Activated CD8-positive, alpha-beta memory T cell treated with anti-CD3 and anti-CD28 coated beads, Interleukin-2, amount 10 ng/mL, durations not matched to agents 7 days and 5 days (primary cell): ENCODE results near the gene HAUS3. TPM values are rescaled to one million over a fixed set of nuclear protein-coding genes. Genes with fewer than 3 reads are reported as not detected.

Source experiments
- ATAC-seq: fragments of 150-1000 bp; cut with Tn5 transposase; one replicate; pipeline ENCODE4 v1.10.0; 2021; ENCODE audit warnings: moderate library complexity
- CTCF ChIA-PET: fragments of 350-600 bp; sonication (Branson Sonifier 250); formaldehyde crosslinking; loops from one replicate; lab custom pipeline; 2021; ENCODE audit warnings: antibody characterized with exemption; lab: Charles Lee
- DNase-seq: peaks from one replicate; pipeline ENCODE4 v3.0.0-alpha.2; 2020
- H3K27ac Mint-ChIP-seq: one replicate; pipeline ENCODE4 v1.8.0; 2021; ENCODE audit warnings: mild to moderate bottlenecking, mixed read lengths
- H3K27me3 Mint-ChIP-seq: one replicate; pipeline ENCODE4 v1.8.0; 2021; ENCODE audit warnings: mixed read lengths
- H3K36me3 Mint-ChIP-seq: one replicate; pipeline ENCODE4 v1.8.0; 2021; ENCODE audit warnings: mild to moderate bottlenecking, mixed read lengths
- H3K4me1 Mint-ChIP-seq: one replicate; pipeline ENCODE4 v1.8.0; 2021; ENCODE audit warnings: mixed read lengths
- H3K4me3 Mint-ChIP-seq: one replicate; pipeline ENCODE4 v1.8.0; 2021; ENCODE audit warnings: mild to moderate bottlenecking, moderate library complexity, mixed read lengths
- H3K9me3 Mint-ChIP-seq: one replicate; pipeline ENCODE4 v1.8.0; 2022; ENCODE audit warnings: low read depth, mixed read lengths
- total RNA-seq, 2 experiments: library from RNA; stranded (reverse); gene quantifications; one replicate each; pipeline ENCODE4 v1.2.3, GENCODE V29; 2021

Gene HAUS3, protein sequence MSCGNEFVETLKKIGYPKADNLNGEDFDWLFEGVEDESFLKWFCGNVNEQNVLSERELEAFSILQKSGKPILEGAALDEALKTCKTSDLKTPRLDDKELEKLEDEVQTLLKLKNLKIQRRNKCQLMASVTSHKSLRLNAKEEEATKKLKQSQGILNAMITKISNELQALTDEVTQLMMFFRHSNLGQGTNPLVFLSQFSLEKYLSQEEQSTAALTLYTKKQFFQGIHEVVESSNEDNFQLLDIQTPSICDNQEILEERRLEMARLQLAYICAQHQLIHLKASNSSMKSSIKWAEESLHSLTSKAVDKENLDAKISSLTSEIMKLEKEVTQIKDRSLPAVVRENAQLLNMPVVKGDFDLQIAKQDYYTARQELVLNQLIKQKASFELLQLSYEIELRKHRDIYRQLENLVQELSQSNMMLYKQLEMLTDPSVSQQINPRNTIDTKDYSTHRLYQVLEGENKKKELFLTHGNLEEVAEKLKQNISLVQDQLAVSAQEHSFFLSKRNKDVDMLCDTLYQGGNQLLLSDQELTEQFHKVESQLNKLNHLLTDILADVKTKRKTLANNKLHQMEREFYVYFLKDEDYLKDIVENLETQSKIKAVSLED
- 10 to 100 TPM; 29.8 to 34.5 TPM for total RNA-seq

DNA sequence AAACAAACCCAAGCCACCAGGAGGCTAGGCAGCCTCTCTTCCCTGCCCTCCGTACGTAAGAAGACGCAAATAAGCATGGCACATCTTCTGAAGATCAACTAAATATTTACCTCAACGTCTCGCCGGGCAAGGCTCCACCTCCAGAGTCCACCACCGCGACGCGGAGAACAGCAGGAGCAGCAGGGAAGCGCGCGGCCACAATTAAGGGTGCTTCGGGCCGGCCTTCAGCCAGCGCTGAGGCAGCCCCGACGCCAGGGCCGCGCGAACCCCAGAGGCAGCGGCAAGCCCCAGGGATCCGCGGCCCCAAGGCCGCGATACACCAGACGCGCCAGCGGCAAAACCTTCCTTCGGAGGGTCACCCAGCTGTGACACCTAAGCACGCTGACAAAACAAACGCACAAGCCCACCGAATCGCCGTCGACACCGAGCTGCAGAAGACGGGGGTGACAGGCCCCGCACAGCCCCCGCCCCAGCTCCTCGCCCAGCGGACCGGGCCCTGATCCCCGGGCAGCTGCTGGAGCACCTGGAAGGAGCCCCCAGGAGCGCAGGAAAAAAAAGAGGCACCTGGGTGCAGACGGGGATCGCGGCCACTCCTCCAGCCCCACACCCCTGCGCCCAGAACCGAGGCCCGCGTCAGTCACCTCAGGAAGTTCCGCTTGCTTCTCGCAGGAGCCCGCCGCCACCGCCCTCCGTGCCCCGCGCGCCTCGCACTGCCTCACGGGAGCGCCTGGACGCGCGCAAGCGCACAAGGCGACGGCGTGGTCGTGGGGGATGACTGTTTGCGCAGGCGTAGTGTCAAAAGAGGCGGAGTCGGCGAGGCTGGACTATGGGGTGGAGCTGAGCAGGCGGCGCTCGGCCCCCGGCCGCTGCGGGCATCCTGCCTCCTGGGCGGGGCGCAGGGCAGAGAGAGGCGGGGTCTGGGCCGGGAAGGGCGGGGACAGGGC lies at the start of gene HAUS3, which contains the start of gene POLN:
HAUS3 (minus strand) TSS at position 712 of the 944 bp plus-strand sequence. CDS start 1,175 bp downstream, outside the sequence.
POLN (minus strand) TSS at position 712 of the 944 bp plus-strand sequence. CDS start 12,890 bp downstream, outside the sequence.
- Mint-ChIP-seq H3K27me3 (no peaks in the 10 kb centered on the region), H3K9me3 (no peaks in the 10 kb centered on the region), H3K36me3 (peaks cover 30% of the 10 kb centered on the region), H3K4me3 (peak within 1 kb of the TSS; percentile 84), H3K4me1 (peaks cover 47% of the 10 kb centered on the region), H3K27ac (peak within 1 kb of the TSS; percentile 91)
- peak; percentile 93 for ATAC-seq
- peak; percentile 99 for DNase-seq
- CTCF ChIA-PET: interaction anchor here (0.7 to 2.8 kb wide), 13 partner anchors 9 to 293 kb away, joined by 3 to 18 read pairs (median 3); partner anchors contain the start of genes CFAP99, MXD4 and RNF4

DNA sequence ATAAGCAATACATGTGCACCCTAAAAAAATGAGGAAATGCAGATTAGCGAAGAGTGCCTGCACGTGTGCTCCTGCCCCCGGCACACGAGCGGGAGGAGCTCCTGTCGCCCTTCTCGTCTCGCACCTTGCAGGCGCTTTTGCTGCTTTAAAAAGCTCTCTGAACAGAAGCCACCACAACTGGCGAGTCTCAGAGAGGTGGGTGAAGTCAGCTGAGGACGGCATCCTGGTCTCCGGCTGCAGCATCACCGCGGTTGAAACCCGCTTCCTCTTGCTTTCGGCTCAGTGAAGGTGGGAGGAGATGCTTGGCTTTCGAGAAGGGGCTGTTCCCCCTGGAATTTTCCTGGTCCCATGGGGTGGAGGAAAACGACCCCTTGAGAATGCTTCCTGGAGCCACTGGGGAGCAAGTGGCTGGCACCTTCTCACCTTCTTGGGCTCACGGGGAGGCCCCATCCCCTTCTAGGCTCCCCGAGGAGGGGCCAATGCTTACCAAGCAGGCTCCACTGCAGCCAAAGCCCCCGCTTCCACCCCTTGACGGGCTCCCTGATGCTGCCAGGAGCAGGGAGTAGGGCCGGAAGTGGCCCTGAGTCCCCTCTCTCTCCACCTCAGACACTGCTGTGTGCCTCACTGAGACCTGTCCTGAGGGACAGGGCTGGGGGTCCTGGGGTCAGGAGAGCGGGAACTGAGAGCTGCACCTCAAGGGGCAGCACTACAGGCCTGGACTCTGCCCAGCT lies 49.2 kb upstream of the HAUS3 start:
- Mint-ChIP-seq H3K4me1 (peaks cover 30% of the 10 kb centered on the region), H3K4me3 (peak overlapping the region; percentile 52), H3K36me3 (peaks cover 3% of the 10 kb centered on the region), H3K27me3 (peaks cover 3% of the 10 kb centered on the region), H3K27ac (peak overlapping the region; percentile 86), H3K9me3 (no peaks in the 10 kb centered on the region)
- CTCF ChIA-PET: interaction anchor here (0.9 to 1.9 kb wide), 6 partner anchors 9 to 121 kb away, joined by 3 to 8 read pairs (median 5); partner anchors contain the start of gene MXD4
- ATAC-seq (peak; percentile 94), DNase-seq (peak; percentile 92)

DNA sequence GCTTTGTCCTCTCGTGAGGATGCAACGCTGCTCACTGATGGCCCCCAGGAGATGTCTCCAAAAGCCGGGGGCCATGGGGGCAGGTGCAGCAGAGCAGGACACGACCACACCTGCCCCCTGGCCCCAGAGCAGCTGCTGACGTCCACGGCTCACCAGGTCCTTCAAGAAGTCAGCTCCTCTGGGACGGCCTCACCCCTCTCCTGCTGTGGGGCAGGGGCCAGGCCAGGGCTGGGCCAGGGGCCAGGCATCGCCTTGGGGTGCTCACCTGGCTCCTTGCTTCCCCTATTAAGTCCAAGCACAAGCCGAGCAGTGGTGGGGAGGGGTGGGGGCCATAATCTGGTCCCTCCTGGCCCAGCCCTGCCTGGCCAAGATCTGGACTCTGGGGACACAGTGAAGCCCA lies 48.6 kb upstream of the HAUS3 start:
- peaks cover 3% of the 10 kb centered on the region for H3K27me3 Mint-ChIP-seq
- H3K4me3 Mint-ChIP-seq: no peak overlapping the region
- no peak for ATAC-seq
- H3K4me1 Mint-ChIP-seq: peaks cover 31% of the 10 kb centered on the region
- peak; percentile 40 for DNase-seq
- CTCF ChIA-PET: interaction anchor here (0.8 to 1.9 kb wide), 6 partner anchors 9 to 122 kb away, joined by 3 to 8 read pairs (median 4); partner anchors contain the start of gene MXD4
- peak overlapping the region; percentile 86 for H3K27ac Mint-ChIP-seq
- H3K36me3 Mint-ChIP-seq: peaks cover 3% of the 10 kb centered on the region
- H3K9me3 Mint-ChIP-seq: no peaks in the 10 kb centered on the region

DNA sequence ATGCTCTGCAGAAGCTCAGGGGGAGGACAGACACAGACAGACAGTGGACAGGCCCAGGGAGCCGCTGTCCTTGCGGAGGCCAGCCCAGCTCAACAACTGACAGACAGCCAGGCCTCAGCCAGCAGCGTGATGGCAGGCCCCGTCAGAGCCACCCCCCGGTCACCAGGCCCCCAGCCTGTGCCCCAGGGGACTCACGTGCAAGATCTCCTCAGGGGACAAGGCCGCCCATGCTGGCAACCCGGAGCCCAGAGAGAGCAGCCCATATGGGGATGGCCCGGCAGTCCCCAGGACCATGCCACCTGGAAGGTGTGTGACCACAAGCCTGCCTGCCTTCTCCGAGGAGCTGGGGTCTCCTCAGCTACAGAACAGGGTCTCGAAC lies 48.0 kb upstream of the HAUS3 start:
- no peak for DNase-seq
- Mint-ChIP-seq H3K4me1 (peaks cover 33% of the 10 kb centered on the region), H3K27ac (no peak overlapping the region)

DNA sequence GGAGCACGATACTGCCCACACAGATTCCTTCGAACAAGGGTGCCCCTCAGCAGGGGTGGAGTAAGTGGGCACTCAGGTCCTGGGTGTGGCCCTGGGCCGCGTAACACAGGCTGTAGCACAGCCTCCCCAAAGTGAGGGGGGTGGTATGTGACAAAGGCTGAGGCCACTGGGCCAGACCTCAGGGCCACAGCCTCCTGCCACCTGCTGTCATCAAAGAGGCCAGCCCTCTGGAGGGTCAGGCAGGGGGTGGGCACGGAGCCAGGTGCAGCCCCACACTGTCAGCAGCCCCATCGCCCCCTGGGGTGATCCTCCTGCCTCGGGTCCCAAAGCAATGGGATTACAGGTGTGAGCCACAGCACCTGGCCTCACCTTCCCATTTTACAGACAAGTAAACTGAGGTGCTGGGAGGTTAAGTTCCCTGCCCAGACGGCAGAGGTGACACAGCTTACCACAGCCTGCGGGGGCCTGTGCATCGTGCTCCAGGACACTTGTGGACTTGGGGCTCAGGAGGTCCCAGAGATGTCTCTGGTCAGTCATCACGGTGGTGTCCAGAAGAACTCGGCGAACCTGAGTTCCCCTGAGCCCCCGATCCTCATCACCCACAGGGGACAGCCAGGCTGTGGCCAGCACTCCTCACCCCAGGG lies 47.5 kb upstream of the HAUS3 start:
- DNase-seq (no peak), ATAC-seq (no peak)
- Mint-ChIP-seq H3K27ac (no peak overlapping the region), H3K27me3 (peaks cover 3% of the 10 kb centered on the region), H3K4me3 (no peak overlapping the region), H3K9me3 (no peaks in the 10 kb centered on the region), H3K36me3 (peaks cover 3% of the 10 kb centered on the region), H3K4me1 (peaks cover 34% of the 10 kb centered on the region)
- CTCF ChIA-PET: no interaction called here

More for the DNA sequence above, 48.0 kb upstream of the HAUS3 start:
- CTCF ChIA-PET: interaction anchor here (0.8 to 1.5 kb wide), 3 partner anchors 8 to 28 kb away, joined by 3 to 8 read pairs (median 3); partner anchors contain the start of gene MXD4
- no peak for ATAC-seq
- Mint-ChIP-seq H3K27me3 (peaks cover 3% of the 10 kb centered on the region), H3K36me3 (peaks cover 3% of the 10 kb centered on the region), H3K4me3 (no peak overlapping the region), H3K9me3 (no peaks in the 10 kb centered on the region)

DNA sequence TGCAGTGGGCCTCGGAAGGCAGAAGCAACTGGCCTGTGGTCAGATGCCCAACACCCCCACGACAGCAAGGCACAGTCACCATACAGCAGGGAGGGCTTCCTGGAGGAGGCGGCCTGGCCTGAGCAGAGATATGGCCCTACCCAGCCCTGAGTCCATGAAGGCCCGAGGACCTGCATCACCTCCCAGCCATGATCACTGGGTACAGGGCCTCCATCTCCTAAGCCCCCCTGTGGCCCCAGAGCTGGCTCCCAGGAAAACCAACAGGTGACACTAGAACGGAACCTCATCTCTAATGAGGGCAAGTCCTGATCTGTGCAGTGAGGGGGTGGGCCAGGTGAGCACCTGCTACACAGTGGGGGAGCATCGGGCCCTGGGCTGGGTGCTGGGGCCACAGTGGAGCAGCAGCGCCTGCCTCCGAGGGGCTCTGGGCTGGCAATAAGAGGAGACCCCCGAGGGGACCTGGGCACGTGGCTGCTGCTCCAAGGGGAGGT lies 46.2 kb upstream of the HAUS3 start:
- Mint-ChIP-seq H3K27ac (no peak overlapping the region), H3K36me3 (no peaks in the 10 kb centered on the region), H3K4me3 (no peak overlapping the region), H3K4me1 (peaks cover 40% of the 10 kb centered on the region), H3K9me3 (peaks cover 2% of the 10 kb centered on the region), H3K27me3 (peaks cover 3% of the 10 kb centered on the region)
- CTCF ChIA-PET: no interaction called here
- ATAC-seq (no peak), DNase-seq (no peak)

DNA sequence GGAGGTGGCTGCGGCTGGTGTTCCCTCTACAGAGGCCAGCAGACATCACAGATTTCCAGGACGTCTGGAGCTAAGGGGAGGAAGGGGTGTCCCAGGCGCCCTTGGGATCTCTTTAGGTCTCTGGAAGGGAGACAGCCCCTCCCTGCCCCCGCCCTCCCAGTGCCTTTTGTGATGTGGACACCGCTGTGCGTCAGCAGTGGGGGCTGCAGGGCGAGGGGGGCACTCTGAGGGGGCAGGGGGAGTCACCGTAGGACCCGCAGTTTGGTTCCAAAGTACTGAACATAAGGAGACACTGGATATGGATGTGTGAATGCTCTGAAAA lies 45.6 kb upstream of the HAUS3 start:
- CTCF ChIA-PET: interaction anchor here (0.6 kb wide), 1 partner anchor 318 kb away, joined by 3 read pairs; no protein-coding TSS in a partner anchor
- no peak overlapping the region for H3K27ac Mint-ChIP-seq

DNA sequence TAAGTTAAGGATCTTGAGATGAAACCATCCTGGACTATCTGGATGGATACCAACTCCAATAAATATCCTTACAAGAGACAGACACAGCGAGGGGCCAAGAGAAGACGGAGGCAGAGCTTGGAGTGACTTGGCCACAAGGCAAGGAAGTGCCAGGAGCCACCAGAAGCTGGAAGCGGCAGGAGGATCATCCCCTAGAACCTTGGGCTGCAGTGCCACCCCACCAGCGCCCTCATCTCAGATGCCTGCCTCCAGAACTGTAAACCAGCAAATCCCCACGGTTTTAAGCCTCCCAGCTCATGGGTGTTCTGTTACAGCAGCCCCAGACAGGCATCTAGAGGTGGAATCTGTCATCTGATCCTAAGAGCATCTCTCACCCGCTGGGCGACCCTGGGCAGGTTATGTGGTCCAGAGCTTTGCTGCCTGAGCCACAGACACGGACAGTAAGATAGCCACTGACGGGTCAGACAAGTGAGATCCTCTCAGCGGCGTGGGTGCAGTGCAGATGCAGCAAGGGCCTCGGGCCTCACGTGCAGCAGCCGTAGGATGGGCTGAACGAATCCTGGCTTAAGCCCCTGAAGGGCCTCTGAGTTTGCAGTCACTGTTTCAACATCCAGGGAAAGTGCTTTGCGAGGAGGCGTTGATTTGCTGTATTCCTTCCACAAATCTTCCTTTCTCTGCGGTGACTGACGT lies 45.1 kb upstream of the HAUS3 start:
- no peak overlapping the region for H3K27ac Mint-ChIP-seq
- H3K4me3 Mint-ChIP-seq: no peak overlapping the region
- ATAC-seq: no peak
- peaks cover 2% of the 10 kb centered on the region for H3K9me3 Mint-ChIP-seq
- no peaks in the 10 kb centered on the region for H3K36me3 Mint-ChIP-seq
- CTCF ChIA-PET: interaction anchor here (0.6 kb wide), 1 partner anchor 319 kb away, joined by 3 read pairs; no protein-coding TSS in a partner anchor
- no peak for DNase-seq
- peaks cover 50% of the 10 kb centered on the region for H3K4me1 Mint-ChIP-seq
- no peaks in the 10 kb centered on the region for H3K27me3 Mint-ChIP-seq

More for the DNA sequence above, 45.6 kb upstream of the HAUS3 start:
- Mint-ChIP-seq H3K27me3 (no peaks in the 10 kb centered on the region), H3K36me3 (no peaks in the 10 kb centered on the region), H3K4me3 (no peak overlapping the region), H3K4me1 (peaks cover 45% of the 10 kb centered on the region), H3K9me3 (peaks cover 2% of the 10 kb centered on the region)
- DNase-seq (no peak), ATAC-seq (no peak)

DNA sequence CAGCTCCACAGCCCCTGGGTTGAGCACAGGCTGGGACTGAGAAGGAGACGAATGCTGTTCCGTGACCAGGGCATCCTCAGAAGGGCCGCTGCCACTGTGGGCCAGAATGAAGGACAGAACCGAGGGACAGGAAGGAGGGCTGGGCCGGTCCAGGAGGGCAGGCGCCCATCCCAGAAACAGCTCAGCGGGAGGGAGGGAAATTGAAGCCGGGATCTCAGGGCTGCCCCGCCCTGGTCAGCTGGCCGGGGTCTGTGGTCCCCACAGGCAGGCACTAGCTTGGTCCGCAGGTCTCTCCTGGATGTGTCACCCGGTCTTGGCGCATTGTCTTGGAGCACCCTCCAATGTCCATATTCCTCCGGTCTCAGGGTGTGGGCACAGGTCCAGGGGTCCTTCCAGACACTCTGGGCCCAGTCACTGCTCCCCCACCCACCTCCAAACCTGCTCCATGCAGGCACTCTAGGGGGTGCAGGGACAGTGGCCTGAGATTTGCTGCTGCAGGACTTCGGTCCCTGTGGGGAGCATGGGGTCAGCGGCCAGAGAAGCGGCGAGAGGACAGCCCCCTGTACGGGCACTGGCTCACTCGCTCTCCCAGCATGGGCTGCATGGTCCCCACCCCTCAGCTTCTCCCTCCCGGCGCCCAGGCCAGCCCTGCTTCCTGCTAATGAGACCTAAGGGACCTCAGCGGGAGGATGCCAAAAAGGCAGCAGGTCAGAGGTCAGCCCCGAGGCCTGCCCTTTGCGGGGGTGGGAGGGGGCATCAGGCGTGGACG lies 43.9 kb upstream of the HAUS3 start:
- peaks cover 53% of the 10 kb centered on the region for H3K4me1 Mint-ChIP-seq
- peaks cover 2% of the 10 kb centered on the region for H3K9me3 Mint-ChIP-seq
- DNase-seq (no peak), ATAC-seq (no peak)
- H3K27me3 Mint-ChIP-seq: no peaks in the 10 kb centered on the region
- H3K36me3 Mint-ChIP-seq: no peaks in the 10 kb centered on the region
- CTCF ChIA-PET: no interaction called here
- no peak overlapping the region for H3K27ac Mint-ChIP-seq
- no peak overlapping the region for H3K4me3 Mint-ChIP-seq

DNA sequence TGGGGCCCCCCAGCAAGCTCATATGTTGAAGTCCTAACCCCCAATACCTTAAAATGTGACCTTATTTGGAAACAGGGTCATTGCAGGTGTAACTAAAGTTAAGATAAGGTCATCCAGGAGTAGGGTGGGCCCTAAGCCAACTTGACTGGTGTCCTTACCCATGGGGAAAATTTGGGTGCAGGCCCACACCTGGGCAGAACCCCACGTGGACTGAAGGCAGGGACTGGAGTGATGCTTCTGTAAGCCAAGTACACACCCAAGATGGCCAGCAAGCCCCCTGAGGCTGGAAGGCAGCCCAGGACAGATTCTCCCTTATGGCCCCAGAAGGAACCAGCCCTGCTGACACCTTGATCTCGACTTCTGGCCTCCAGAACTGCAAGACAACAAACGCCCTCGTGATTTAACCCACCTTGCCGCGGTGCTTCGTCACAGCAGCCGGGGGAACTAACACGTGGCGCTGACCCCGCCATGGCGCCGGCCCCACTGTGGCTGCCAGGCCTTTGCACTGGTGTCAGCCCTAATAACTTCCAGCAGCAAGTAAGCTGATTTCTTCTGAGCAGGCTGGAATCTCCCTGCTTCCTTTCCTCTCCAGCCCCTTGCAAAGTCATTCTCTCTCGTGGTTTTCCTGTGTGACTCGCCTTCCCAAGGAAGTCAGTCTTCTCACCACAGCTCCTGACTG lies 43.2 kb upstream of the HAUS3 start:
- DNase-seq: no peak
- H3K27ac Mint-ChIP-seq: no peak overlapping the region
- no peak for ATAC-seq
- H3K36me3 Mint-ChIP-seq: no peaks in the 10 kb centered on the region
- peaks cover 2% of the 10 kb centered on the region for H3K9me3 Mint-ChIP-seq
- CTCF ChIA-PET: no interaction called here
- H3K4me3 Mint-ChIP-seq: no peak overlapping the region
- H3K27me3 Mint-ChIP-seq: no peaks in the 10 kb centered on the region
- peaks cover 47% of the 10 kb centered on the region for H3K4me1 Mint-ChIP-seq
